ENCODE data around the gene SP3.

- TF ChIP-seq CTCF (IDR thresholded peaks at IDR 0.05) (no peak), POLR2A (IDR thresholded peaks at IDR 0.05) (no peak), POLR2AphosphoS5 (IDR thresholded peaks at IDR 0.05) (no peak)
Observed at GRCh38 chr2:173866874-173867618, 98.1 kb downstream of the SP3 start.
